SK-N-SH (cell line): ENCODE data around the gene MTMR12. TPM values are rescaled to one million over a fixed set of nuclear protein-coding genes. Genes with fewer than 3 reads are reported as not detected.

Experiments
- CTCF ChIA-PET: fragments of 300-600, 350-600 bp; formaldehyde crosslinking; extraction: SDS; loops from one replicate; lab custom pipeline; 2021; lab: Yijun Ruan, JAX
- POLR2A ChIA-PET: fragments of 350-600 bp; sonication (Branson Sonifier 250); formaldehyde crosslinking; extraction: SDS; loops from one replicate; lab custom pipeline; 2020; ENCODE audit warnings: antibody characterized with exemption, inconsistent platforms; lab: Yijun Ruan, JAX
- DNase-seq: peaks from one replicate; pipeline ENCODE4 v3.0.0; 2012
- H2AFZ ChIP-seq: fragments of 200-600 bp; sonication (generic); 2 replicates; pipeline ENCODE4 v1.8.1; 2016; ENCODE audit warnings: antibody characterized with exemption, mild to moderate bottlenecking, low read depth
- H3F3A ChIP-seq: fragments of 200-600 bp; sonication (generic); replicated peaks from 2 replicates; pipeline ENCODE3; 2016; ENCODE audit warnings: antibody characterized with exemption, mild to moderate bottlenecking; ENCODE audit not compliant: insufficient read depth
- H3K27ac ChIP-seq, 2 experiments: fragments of 200-500 bp in 1 of 2; fragments of 200-600 bp in 1 of 2; sonication (Bioruptor generic) in 1 of 2; sonication (generic), shearing (Covaris generic) in 1 of 2; 2 replicates each; pipeline versions ENCODE4 v1.5.1 to v1.6.1; 2014 to 2016; ENCODE audit warnings: low read depth in 2 of 2, inconsistent platforms in 1 of 2, low read length in 1 of 2, mild to moderate bottlenecking in 1 of 2, mixed read lengths in 1 of 2
- H3K27me3 ChIP-seq: fragments of 200-600 bp; sonication (generic), shearing (Covaris generic); 2 replicates; pipeline ENCODE4 v1.6.1; 2016; ENCODE audit warnings: mixed run types; ENCODE audit not compliant: insufficient read depth
- H3K36me3 ChIP-seq, 2 experiments: fragments of 200-500 bp in 1 of 2; fragments of 200-600 bp in 1 of 2; sonication (Bioruptor generic) in 1 of 2; sonication (generic) in 1 of 2; replicated peaks in 1 of 2; 2 replicates each; pipeline versions ENCODE3 to v1.5.1; 2014 to 2016; ENCODE audit warnings: low read length in 1 of 2, mild to moderate bottlenecking in 1 of 2; ENCODE audit not compliant: insufficient read depth in 2 of 2, control insufficient read depth in 1 of 2
- H3K4me1 ChIP-seq, 2 experiments: fragments of 200-500 bp in 1 of 2; fragments of 200-600 bp in 1 of 2; sonication (Bioruptor generic) in 1 of 2; sonication (generic), shearing (Covaris generic) in 1 of 2; 2 replicates each; pipeline versions ENCODE4 v1.5.1 to v1.6.1; 2014 to 2016; ENCODE audit warnings: low read depth in 1 of 2, low read length in 1 of 2, mixed run types in 1 of 2; ENCODE audit not compliant: insufficient read depth in 2 of 2, control insufficient read depth in 1 of 2
- H3K4me2 ChIP-seq: fragments of 200-600 bp; sonication (generic), shearing (Covaris generic); 2 replicates; pipeline ENCODE4 v1.6.1; 2017; ENCODE audit warnings: mixed run types
- H3K4me3 ChIP-seq, 2 experiments: fragments of 200-500 bp in 1 of 2; fragments of 200-600 bp in 1 of 2; sonication (Bioruptor generic) in 1 of 2; sonication (generic), shearing (Covaris generic) in 1 of 2; 2 replicates each; pipeline versions ENCODE4 v1.5.1 to v1.8.1; 2014 to 2016; ENCODE audit warnings: low read depth in 2 of 2, inconsistent platforms in 1 of 2, low read length in 1 of 2, mild to moderate bottlenecking in 1 of 2, mixed read lengths in 1 of 2, moderate library complexity in 1 of 2
- H3K79me2 ChIP-seq: fragments of 200-600 bp; sonication (generic); 2 replicates; pipeline ENCODE4 v1.8.1; 2017; ENCODE audit warnings: mild to moderate bottlenecking; ENCODE audit not compliant: insufficient read depth
- H3K9ac ChIP-seq: fragments of 200-600 bp; sonication (generic); 2 replicates; pipeline ENCODE4 v1.6.1; 2017; ENCODE audit warnings: mixed run types
- H3K9me2 ChIP-seq: fragments of 200-600 bp; sonication (generic); 2 replicates; pipeline ENCODE4 v1.6.1; 2017; ENCODE audit warnings: mixed run types
- H3K9me3 ChIP-seq: fragments of 200-600 bp; sonication (generic); 2 replicates; pipeline ENCODE4 v1.6.1; 2017; ENCODE audit warnings: mixed run types, mild to moderate bottlenecking, moderate library complexity
- H4K20me1 ChIP-seq: fragments of 200-600 bp; sonication (generic); 2 replicates; pipeline ENCODE4 v1.6.1; 2017; ENCODE audit warnings: mild to moderate bottlenecking, mixed run types; ENCODE audit not compliant: insufficient read depth
- CHD2 ChIP-seq: fragments of 150-350 bp; IDR thresholded peaks from 2 replicates; pipeline ENCODE4 v1.6.1; 2018; ENCODE audit warnings: low read length; ENCODE audit not compliant: partially characterized antibody
- CTCF ChIP-seq: fragments of 200-600 bp; sonication (generic); IDR thresholded peaks from 2 replicates; pipeline ENCODE4 v1.6.1; 2017; ENCODE audit warnings: antibody characterized with exemption, mild to moderate bottlenecking, moderate library complexity
- EP300 ChIP-seq, 2 experiments: IDR thresholded peaks; 2 replicates each; pipeline versions ENCODE4 v1.4.0 to v1.6.1; 2012; ENCODE audit warnings: borderline replicate concordance in 1 of 2, low read depth in 1 of 2, low read length in 1 of 2
- EZH2phosphoT487 ChIP-seq: fragments of 200-600 bp; sonication (generic); IDR thresholded peaks from 2 replicates; pipeline ENCODE4 v1.6.1; 2017; ENCODE audit warnings: low read depth, mixed run types, mild to moderate bottlenecking, antibody characterized with exemption, moderate library complexity, borderline replicate concordance
- FOSL2 ChIP-seq: IDR thresholded peaks from 2 replicates; pipeline ENCODE4 v1.4.0; 2012; ENCODE audit warnings: low read depth, mild to moderate bottlenecking, moderate library complexity, borderline replicate concordance
- FOXJ3 ChIP-seq: sonication (generic); formaldehyde crosslinking; IDR thresholded peaks from 2 replicates; pipeline ENCODE4 v1.5.1; 2020; ENCODE audit warnings: mild to moderate bottlenecking, missing genetic modification reagents
- GABPA ChIP-seq: IDR thresholded peaks from 2 replicates; pipeline ENCODE4 v1.4.0; 2012; ENCODE audit warnings: low read depth, mild to moderate bottlenecking
- MAX ChIP-seq: IDR thresholded peaks from 2 replicates; pipeline ENCODE4 v1.4.0; 2012; ENCODE audit warnings: low read depth
- MEF2A ChIP-seq: IDR thresholded peaks from 2 replicates; pipeline ENCODE4 v1.4.0; 2012; ENCODE audit warnings: low read depth, borderline replicate concordance
- NRF1 ChIP-seq: IDR thresholded peaks from 2 replicates; pipeline ENCODE4 v1.6.1; 2012; ENCODE audit warnings: low read depth, mild to moderate bottlenecking, low read length
- PBX3 ChIP-seq: IDR thresholded peaks from 2 replicates; pipeline ENCODE4; 2012
- POLR2AphosphoS5 ChIP-seq: IDR thresholded peaks from 2 replicates; pipeline ENCODE4 v1.6.1; 2012; ENCODE audit warnings: low read depth, low read length
- RCOR1 ChIP-seq: fragments of 150-350 bp; IDR thresholded peaks from 2 replicates; pipeline ENCODE4 v1.6.1; 2017; ENCODE audit warnings: antibody characterized with exemption, low read length
- REST ChIP-seq: IDR thresholded peaks from 2 replicates; pipeline ENCODE4 v1.6.1; 2012; ENCODE audit warnings: mild to moderate bottlenecking, low read depth, low read length, moderate library complexity
- RFX5 ChIP-seq: IDR thresholded peaks from 2 replicates; pipeline ENCODE4 v1.6.1; 2012; ENCODE audit warnings: mild to moderate bottlenecking, improper control_type of control experiment, low read length
- SIN3A ChIP-seq: IDR thresholded peaks from 2 replicates; pipeline ENCODE4 v1.6.1; 2012; ENCODE audit warnings: low read depth, mild to moderate bottlenecking, low read length, moderate library complexity, borderline replicate concordance
- TAF1 ChIP-seq: IDR thresholded peaks from 2 replicates; pipeline ENCODE4 v1.6.1; 2012; ENCODE audit warnings: low read depth, mild to moderate bottlenecking, low read length, moderate library complexity, borderline replicate concordance
- USF1 ChIP-seq: IDR thresholded peaks from 2 replicates; pipeline ENCODE4 v1.4.0; 2012; ENCODE audit warnings: low read depth, borderline replicate concordance
- YY1 ChIP-seq: IDR thresholded peaks from 2 replicates; pipeline ENCODE4 v1.4.0; 2012; ENCODE audit warnings: low read depth, mild to moderate bottlenecking
- ZBTB33 ChIP-seq: IDR thresholded peaks from 2 replicates; pipeline ENCODE4 v1.4.0; 2012; ENCODE audit warnings: low read depth, borderline replicate concordance
- WGBS: methylation state at CpG from one replicate; pipeline ENCODE4 v1.1.6; 2017; ENCODE audit warnings: low lambda C conversion rate; 5-methylcytosine and 5-hydroxymethylcytosine counted together
- polyA plus RNA-seq, 3 experiments: library from polyadenylated mRNA; depleted of rRNA; stranded (reverse); fragments of >200 nt; gene quantifications; 2 replicates each; pipeline ENCODE4 v1.2.3, GENCODE V29; 2012

Gene MTMR12
- polyA plus RNA-seq, 1 of the 3 experiments (the other 2 are of a cell fraction): 10.9 TPM

- no peaks in the 10 kb centered on the region for H3K36me3 ChIP-seq
- ChIA-PET CTCF (interaction anchor here (2.8 kb wide), 1 partner anchor 71 kb away, joined by 6 read pairs; no protein-coding TSS in a partner anchor), POLR2A (no interaction called here)
- H3K4me3 ChIP-seq: no peak overlapping the region
- H3K9me2 ChIP-seq: no peaks in the 10 kb centered on the region
- no peak for DNase-seq
- H4K20me1 ChIP-seq: 0 out of 2 replicates have a peak, but pooled peaks cover 1% of the 10 kb centered on the region
- no peak overlapping the region for H3K4me2 ChIP-seq
- H3K9ac ChIP-seq: no peak overlapping the region
- no peak overlapping the region for H3K27ac ChIP-seq
- TF ChIP-seq MEF2A: no peak
- TF ChIP-seq MAX: no peak
- no peak for TF ChIP-seq FOXJ3 (CRISPR knock-in tag)
- no peak for TF ChIP-seq EZH2phosphoT487
- no peak for TF ChIP-seq GABPA
- TF ChIP-seq POLR2AphosphoS5: no peak
- no peak for TF ChIP-seq CHD2
- TF ChIP-seq ZBTB33: no peak
- no peak for TF ChIP-seq NRF1
- TF ChIP-seq PBX3: no peak
- TF ChIP-seq RFX5: no peak
- no peak for TF ChIP-seq RCOR1
- no peak for TF ChIP-seq FOSL2
- TF ChIP-seq SIN3A: no peak
- no peak for TF ChIP-seq CTCF
- no peak for TF ChIP-seq EP300 (IDR thresholded peaks at IDR 0.05; ENCODE audit: borderline replicate concordance in 1 of 2, low read depth in 1 of 2, low read length in 1 of 2)
- no peak for TF ChIP-seq REST
- no peak for TF ChIP-seq TAF1
- TF ChIP-seq YY1: no peak
- no peak for TF ChIP-seq USF1
- H3K9me3 ChIP-seq: no peaks in the 10 kb centered on the region
- no peaks in the 10 kb centered on the region for H3K27me3 ChIP-seq
- no peaks in the 10 kb centered on the region for H3K4me1 ChIP-seq
- H3F3A ChIP-seq: no peaks in the 10 kb centered on the region
- H2AFZ ChIP-seq: no peak overlapping the region
- WGBS: 87% methylated on average over 7 of the region's 7 CpGs
- peaks cover 82% of the 10 kb centered on the region for H3K79me2 ChIP-seq
Observed at GRCh38 chr5:32302835-32303754, 9.6 kb downstream of the MTMR12 start.
